Skeletal muscle tissue (tissue), 4 donors: ENCODE results near the gene RHOT2. TPM values are rescaled to one million over a fixed set of nuclear protein-coding genes. Genes with fewer than 3 reads are reported as not detected.
A peak's percentile ranks its signal among the peaks of the same experiment; 100 is the strongest.

Experiments
- H3K27ac ChIP-seq: one replicate; pipeline ENCODE4 v1.7.0; 2013; ENCODE audit warnings: mild to moderate bottlenecking, low read depth, low read length, inconsistent platforms
- H3K27me3 ChIP-seq, 3 donors: one replicate each; pipeline ENCODE4 v1.7.0; 2013; ENCODE audit warnings: low read length in 3 of 3; ENCODE audit not compliant: control insufficient read depth in 3 of 3, insufficient read depth in 3 of 3
- H3K36me3 ChIP-seq, 3 donors: one replicate each; pipeline ENCODE4 v1.7.0; 2013; ENCODE audit warnings: low read length in 3 of 3; ENCODE audit not compliant: control insufficient read depth in 3 of 3, insufficient read depth in 3 of 3
- H3K4me1 ChIP-seq, 3 donors: one replicate each; pipeline ENCODE4 v1.7.0; 2013; ENCODE audit warnings: low read length in 3 of 3, mild to moderate bottlenecking in 3 of 3; ENCODE audit not compliant: control insufficient read depth in 3 of 3, insufficient read depth in 3 of 3
- H3K4me3 ChIP-seq, 3 donors: one replicate each; pipeline ENCODE4 v1.7.0; 2013; ENCODE audit warnings: low read length in 3 of 3
- H3K9ac ChIP-seq, 3 donors: one replicate each; pipeline ENCODE4 v1.7.0; 2013; ENCODE audit warnings: low read length in 3 of 3, mild to moderate bottlenecking in 3 of 3, moderate library complexity in 2 of 3, low read depth in 1 of 3
- H3K9me3 ChIP-seq, 3 donors: one replicate each; pipeline ENCODE4 v1.7.0; 2013; ENCODE audit warnings: low read length in 3 of 3; ENCODE audit not compliant: control insufficient read depth in 3 of 3
- total RNA-seq: library from RNA; depleted of rRNA; stranded (reverse); fragments of >200 nt; gene quantifications from one replicate; pipeline ENCODE4 v1.2.3, GENCODE V29; 2014
- donor health status: Osteomylitis.

Gene RHOT2
- total RNA-seq, 1 donor from 2014 or later: 14.1 TPM

DNA sequence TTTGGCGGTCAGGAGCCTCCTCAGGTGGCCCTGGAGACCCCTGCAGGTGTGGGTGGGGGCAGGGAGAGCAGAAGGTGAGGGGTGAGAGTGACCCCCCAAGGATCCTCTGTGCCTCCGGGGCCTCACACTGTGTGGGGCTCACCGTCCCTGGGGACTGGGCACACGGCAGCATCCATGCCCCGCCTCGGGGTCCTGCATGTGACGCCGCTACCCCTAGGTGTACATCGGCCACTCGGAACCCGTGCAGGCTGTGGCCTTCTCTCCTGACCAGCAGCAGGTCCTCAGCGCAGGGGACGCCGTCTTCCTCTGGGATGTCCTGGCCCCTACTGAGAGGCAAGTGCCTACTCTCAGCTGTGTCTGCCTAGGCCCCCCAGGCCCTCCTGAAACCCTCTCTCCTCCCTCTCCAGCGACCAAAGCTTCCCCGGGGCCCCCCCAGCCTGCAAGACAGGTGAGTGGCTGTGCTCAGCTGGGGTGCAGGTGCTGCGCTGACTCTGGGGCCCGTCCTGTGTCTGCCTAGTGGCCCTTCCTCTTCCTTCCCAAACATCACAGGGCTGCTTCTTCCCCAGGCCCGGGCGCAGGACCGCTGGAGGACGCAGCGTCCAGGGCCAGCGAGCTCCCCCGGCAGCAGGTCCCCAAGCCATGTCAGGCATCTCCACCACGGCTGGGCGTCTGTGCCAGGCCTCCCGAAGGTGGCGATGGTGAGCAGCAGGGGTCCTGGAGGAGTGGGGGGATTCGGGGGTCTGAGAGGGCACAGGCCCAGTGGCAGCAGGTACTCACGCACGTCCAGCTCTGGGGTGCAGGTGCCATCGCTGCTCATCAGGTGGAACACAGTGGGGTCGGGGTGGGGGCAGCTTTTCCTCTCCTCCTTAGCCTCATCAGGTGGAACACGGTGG is 9.0 kb upstream of the RHOT2 start:
- H3K36me3 ChIP-seq: peaks cover 0 to 3% (median 0%) of the 10 kb centered on the region in 3 donors

DNA sequence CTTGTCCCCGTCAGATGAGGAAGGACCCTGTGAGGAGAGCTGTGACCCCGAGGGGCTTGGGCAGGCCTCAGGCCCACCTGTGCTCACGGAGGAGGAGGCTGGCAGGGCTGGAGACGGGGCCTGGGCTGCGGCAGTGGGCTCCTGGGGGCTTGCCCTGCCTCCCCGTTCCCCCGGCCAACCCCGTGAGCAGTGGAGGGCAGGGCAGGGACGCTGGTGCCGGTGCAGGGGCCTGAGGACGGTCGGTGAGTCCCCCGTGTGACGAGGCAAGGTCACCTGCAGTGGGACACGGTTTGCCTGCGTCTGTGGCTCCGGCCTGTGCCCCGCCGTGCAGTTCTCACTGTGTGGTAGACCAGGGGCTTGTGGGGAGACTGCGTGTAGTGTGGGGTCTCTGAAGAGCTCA is 8.3 kb upstream of the RHOT2 start:
- H3K27ac ChIP-seq: no peak overlapping the region
- peaks cover 11 to 15% (median 11%) of the 10 kb centered on the region in 3 donors for H3K4me1 ChIP-seq
- no peak overlapping the region for H3K9ac ChIP-seq
- no peak overlapping the region for H3K4me3 ChIP-seq
- no peaks in the 10 kb centered on the region for H3K27me3 ChIP-seq
- H3K9me3 ChIP-seq: no peaks in the 10 kb centered on the region
- peaks cover 0 to 3% (median 0%) of the 10 kb centered on the region in 3 donors for H3K36me3 ChIP-seq

More for the DNA sequence above, 9.0 kb upstream of the RHOT2 start:
- no peak overlapping the region for H3K9ac ChIP-seq
- no peaks in the 10 kb centered on the region for H3K9me3 ChIP-seq
- H3K4me1 ChIP-seq: peaks cover 11 to 15% (median 11%) of the 10 kb centered on the region in 3 donors
- no peaks in the 10 kb centered on the region for H3K27me3 ChIP-seq
- no peak overlapping the region for H3K4me3 ChIP-seq
- H3K27ac ChIP-seq: no peak overlapping the region

DNA sequence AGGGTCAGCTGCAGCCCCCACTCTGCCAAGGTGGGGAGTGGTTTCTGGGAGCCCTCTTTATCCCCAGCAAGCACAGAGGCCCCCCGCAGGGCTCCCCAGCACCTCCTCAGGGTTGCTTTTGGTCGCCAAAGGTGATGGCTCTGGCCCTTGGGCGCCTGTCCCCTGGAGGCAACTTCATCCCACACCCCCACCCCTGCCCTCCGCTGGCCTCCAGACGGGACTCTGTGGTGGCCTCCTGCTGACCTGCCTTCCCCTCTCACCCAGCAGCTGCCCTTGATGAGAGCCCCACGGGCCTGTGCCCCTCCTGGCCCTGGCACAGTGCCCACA is 7.8 kb upstream of the RHOT2 start:
- Histone ChIP-seq H3K27me3 (no peaks in the 10 kb centered on the region), H3K27ac (no peak overlapping the region), H3K4me1 (peaks cover 11 to 15% (median 11%) of the 10 kb centered on the region in 3 donors), H3K9ac (peak overlapping the region in 1 of 3 donors; percentile 45), H3K36me3 (peaks cover 0 to 3% (median 0%) of the 10 kb centered on the region in 3 donors), H3K4me3 (no peak overlapping the region), H3K9me3 (no peaks in the 10 kb centered on the region)

DNA sequence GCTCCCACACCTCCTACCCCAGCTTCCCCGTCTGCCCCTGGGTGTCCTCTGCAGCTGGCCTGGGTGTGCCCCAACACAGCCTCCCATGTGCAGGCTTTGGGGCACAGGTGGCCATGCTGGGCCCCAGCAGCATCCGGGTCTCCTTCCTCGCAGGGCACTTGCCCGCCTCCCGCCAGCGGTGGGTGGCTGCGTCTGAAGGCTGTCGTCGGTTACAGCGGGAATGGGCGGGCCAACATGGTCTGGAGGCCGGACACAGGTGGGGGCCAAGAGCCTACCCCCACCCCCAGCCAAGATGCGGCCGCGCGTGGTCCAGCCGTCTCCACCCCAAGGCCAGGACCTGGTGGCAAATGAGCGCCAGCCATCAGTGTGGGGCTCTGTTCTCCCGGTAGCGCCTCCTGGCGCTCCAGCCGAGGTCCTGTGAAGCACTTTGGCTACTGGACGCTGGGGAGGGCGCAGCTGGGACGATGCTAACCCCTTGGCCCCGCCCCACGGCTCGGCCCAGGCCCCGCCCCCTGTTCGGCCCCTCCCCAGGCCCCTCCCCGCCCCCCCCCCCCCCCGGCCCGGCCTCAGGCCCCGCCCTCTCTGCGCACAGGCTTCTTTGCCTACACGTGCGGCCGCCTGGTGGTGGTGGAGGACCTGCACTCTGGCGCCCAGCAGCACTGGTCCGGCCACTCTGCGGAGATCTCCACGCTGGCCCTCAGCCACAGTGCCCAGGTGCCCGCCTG is 7.3 kb upstream of the RHOT2 start:
- no peaks in the 10 kb centered on the region for H3K27me3 ChIP-seq
- peak overlapping the region; percentile 48 to 61 (median 52) for H3K4me3 ChIP-seq
- peaks cover 11 to 15% (median 11%) of the 10 kb centered on the region in 3 donors for H3K4me1 ChIP-seq
- no peaks in the 10 kb centered on the region for H3K9me3 ChIP-seq
- peak overlapping the region in 2 of 3 donors; percentile 57 to 64 for H3K9ac ChIP-seq
- no peak overlapping the region for H3K27ac ChIP-seq
- H3K36me3 ChIP-seq: peaks cover 0 to 3% (median 0%) of the 10 kb centered on the region in 3 donors

DNA sequence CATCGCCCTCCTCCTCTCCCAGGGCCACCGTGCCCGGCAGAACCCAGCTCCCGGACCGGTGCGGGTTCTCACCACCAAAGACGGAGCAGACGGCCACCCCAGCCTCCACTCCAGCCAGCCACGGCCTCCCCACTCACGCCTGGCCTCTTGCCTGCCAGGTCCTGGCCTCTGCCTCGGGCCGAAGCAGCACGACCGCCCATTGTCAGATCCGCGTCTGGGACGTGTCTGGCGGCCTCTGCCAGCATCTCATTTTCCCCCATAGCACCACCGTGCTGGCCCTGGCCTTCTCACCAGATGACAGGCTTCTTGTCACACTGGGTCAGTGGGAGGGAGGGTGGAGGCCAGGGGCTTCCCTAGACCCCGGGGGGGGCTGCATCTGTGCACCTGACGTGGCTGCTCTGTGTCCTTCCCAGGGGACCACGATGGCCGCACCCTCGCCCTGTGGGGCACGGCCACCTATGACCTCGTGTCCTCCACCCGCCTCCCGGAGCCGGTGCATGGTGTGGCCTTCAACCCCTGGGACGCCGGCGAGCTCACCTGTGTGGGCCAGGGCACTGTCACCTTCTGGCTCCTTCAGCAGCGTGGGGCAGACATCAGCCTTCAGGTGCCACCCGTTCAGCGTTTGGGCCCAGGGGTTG is 6.6 kb upstream of the RHOT2 start:
- no peaks in the 10 kb centered on the region for H3K9me3 ChIP-seq
- H3K9ac ChIP-seq: peak overlapping the region in 2 of 3 donors; percentile 57 to 64
- H3K27me3 ChIP-seq: no peaks in the 10 kb centered on the region
- H3K27ac ChIP-seq: no peak overlapping the region
- peak overlapping the region; percentile 29 to 61 (median 48) for H3K4me3 ChIP-seq
- H3K36me3 ChIP-seq: peaks cover 0 to 3% (median 0%) of the 10 kb centered on the region in 3 donors
- peaks cover 11 to 15% (median 11%) of the 10 kb centered on the region in 3 donors for H3K4me1 ChIP-seq

DNA sequence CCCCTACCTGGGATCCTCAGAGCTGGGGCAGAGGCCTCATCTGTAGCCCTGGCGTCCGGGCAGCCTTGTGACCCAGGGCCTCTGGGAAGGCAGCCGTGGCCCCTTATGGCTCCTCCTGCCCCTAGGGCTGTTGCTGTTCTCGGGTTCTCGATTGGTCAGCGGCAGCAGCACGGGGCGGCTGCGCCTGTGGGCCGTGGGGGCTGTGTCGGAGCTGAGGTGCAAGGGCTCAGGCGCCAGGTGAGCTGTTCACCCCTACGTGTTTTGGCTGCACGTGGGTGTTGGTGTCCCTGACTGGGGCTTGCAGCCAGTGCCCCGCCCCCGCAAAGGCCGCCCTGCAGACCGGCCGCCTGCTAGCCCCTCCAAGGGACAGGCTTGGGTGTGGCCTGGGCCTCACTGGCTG is 5.8 kb upstream of the RHOT2 start:
- H3K4me1 ChIP-seq: peaks cover 11 to 16% (median 12%) of the 10 kb centered on the region in 3 donors

DNA sequence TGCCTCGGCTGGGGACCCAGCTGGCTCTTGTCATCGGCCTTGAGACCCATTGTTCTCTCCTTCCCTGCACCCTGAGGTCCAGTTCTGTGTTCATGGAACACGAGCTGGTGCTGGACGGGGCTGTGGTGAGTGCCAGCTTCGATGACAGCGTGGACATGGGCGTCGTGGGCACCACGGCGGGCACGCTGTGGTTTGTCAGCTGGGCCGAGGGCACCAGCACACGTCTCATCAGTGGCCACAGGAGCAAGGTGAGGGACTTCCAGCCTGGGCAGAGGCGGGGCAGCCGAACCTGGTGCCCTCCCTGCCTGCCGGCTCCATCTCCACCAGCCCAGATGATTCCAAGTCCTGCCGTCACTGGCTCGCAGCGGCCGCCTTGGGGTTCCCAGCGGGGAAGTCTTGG is 5.3 kb upstream of the RHOT2 start:
- Histone ChIP-seq H3K4me1 (peaks cover 16 to 21% (median 17%) of the 10 kb centered on the region in 3 donors), H3K4me3 (no peak overlapping the region), H3K27me3 (no peaks in the 10 kb centered on the region), H3K27ac (no peak overlapping the region), H3K9me3 (no peaks in the 10 kb centered on the region), H3K36me3 (peaks cover 0 to 3% (median 0%) of the 10 kb centered on the region in 3 donors), H3K9ac (no peak overlapping the region)

More for the DNA sequence above, 5.8 kb upstream of the RHOT2 start:
- no peaks in the 10 kb centered on the region for H3K27me3 ChIP-seq
- no peak overlapping the region for H3K4me3 ChIP-seq
- no peak overlapping the region for H3K9ac ChIP-seq
- no peak overlapping the region for H3K27ac ChIP-seq
- H3K9me3 ChIP-seq: no peaks in the 10 kb centered on the region
- peaks cover 0 to 3% (median 0%) of the 10 kb centered on the region in 3 donors for H3K36me3 ChIP-seq

DNA sequence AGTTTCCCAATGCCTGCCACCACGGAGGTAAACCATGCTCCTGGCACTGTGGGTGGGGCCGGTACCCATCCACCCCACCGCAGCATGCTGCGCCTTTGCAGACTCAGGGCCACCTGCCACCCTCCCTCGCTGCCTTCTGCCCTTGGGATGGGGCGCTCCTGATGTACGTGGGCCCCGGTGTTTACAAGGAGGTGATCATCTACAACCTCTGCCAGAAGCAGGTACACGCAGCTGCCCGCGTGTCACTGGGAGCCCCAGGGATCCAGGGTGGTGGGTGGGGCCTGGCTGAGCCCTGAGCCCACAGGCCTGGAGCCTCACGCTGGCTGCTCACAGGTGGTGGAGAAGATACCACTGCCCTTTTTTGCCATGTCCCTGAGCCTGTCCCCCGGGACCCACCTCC is 1.4 kb upstream of the RHOT2 start:
- H3K27me3 ChIP-seq: no peaks in the 10 kb centered on the region
- H3K27ac ChIP-seq: no peak overlapping the region
- H3K36me3 ChIP-seq: peaks cover 14 to 25% (median 16%) of the 10 kb centered on the region in 3 donors
- H3K4me3 ChIP-seq: no peak overlapping the region
- peaks cover 16 to 21% (median 17%) of the 10 kb centered on the region in 3 donors for H3K4me1 ChIP-seq
- no peaks in the 10 kb centered on the region for H3K9me3 ChIP-seq
- H3K9ac ChIP-seq: no peak overlapping the region

DNA sequence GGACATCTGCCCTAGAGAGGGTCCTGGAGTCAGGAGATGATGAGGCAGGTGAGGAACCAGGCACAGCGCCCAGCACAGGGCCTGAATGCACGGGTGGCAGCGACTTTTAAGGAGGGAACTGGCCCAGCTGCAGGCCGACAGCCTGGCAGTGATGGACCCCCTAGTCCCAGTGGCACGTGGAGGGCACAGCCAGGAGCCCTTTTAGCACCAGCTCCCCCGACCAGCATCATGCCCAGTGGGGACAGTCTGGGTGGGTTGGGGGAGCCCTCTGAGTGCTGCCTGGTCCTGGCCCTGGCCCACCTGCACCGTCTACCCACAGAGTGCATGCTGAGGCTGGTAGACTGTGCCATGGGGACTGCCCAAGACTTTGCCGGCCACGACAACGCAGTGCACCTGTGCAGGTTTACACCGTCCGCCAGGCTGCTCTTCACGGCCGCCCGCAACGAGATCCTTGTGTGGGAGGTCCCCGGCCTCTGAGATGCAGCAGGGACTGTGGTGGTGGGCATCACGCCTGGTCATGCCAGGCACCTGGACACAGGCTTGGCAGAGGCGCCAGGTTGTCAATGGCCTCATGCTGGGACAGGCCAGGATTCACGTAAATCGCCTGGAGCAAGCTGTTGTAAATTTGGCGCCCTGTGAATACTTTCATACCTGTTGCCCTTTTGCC is 686 bp upstream of the RHOT2 start:
- Histone ChIP-seq H3K27ac (peak overlapping the region; percentile 69), H3K4me1 (peaks cover 16 to 20% (median 17%) of the 10 kb centered on the region in 3 donors), H3K36me3 (peaks cover 20 to 31% (median 21%) of the 10 kb centered on the region in 3 donors), H3K27me3 (no peaks in the 10 kb centered on the region), H3K9me3 (no peaks in the 10 kb centered on the region), H3K9ac (peak overlapping the region; percentile 72 to 88 (median 83)), H3K4me3 (peak overlapping the region; percentile 50 to 81 (median 51))
